Mesenteric fat pad (tissue), 1 donor: ENCODE measurements around the gene WWC2. TPM values are rescaled to one million over a fixed set of nuclear protein-coding genes. Genes with fewer than 3 reads are reported as not detected.

ENCODE experiments used
- DNase-seq: peaks from one replicate; pipeline ENCODE4 v3.0.0-alpha.2; 2020; ENCODE audit warnings: low spot score
- total RNA-seq: library from RNA; stranded (reverse); fragmentation: NEBNext Ultra II Directional; extraction: Animal tissue kit (Norgen Biotek cat#: 25700); gene quantifications from one replicate; pipeline ENCODE4 v1.2.1, GENCODE V29; 2021
- donor health status: DM: yes; HTN: yes; CAD: no.

WWC2 gene
- total RNA-seq, 1 donor from 2014 or later, result 37.6 TPM

- peak; percentile 53 for DNase-seq
Observed at GRCh38 chr4:183350317-183351071, 251.4 kb downstream of the WWC2 start.

GRCh38 chr4:183352546-183352945, 253.5 kb downstream of the WWC2 start:
- peak; percentile 39 for DNase-seq

- peak; percentile 45 for DNase-seq
Observed at GRCh38 chr4:183353557-183353956, 254.5 kb downstream of the WWC2 start.

GRCh38 chr4:183354219-183354618, 255.2 kb downstream of the WWC2 start:
- DNase-seq, result peak; percentile 14

- no peak for DNase-seq
Observed at GRCh38 chr4:183355405-183355804, 256.3 kb downstream of the WWC2 start.

GRCh38 chr4:183356173-183356830, 257.2 kb downstream of the WWC2 start:
- DNase-seq, result peak; percentile 60

GRCh38 chr4:183356931-183357675, 258.0 kb downstream of the WWC2 start:
- DNase-seq, result peak; percentile 14

- DNase-seq, result peak; percentile 55
Observed at GRCh38 chr4:183358215-183358755, 259.2 kb downstream of the WWC2 start.

GRCh38 chr4:183360161-183360919, 261.3 kb downstream of the WWC2 start:
- DNase-seq, result no peak

- no peak for DNase-seq
Observed at GRCh38 chr4:183362036-183362435, 263.0 kb downstream of the WWC2 start.

GRCh38 chr4:183362916-183363542, 264.0 kb downstream of the WWC2 start:
- DNase-seq, result peak; percentile 22

- DNase-seq, result no peak
Observed at GRCh38 chr4:183364025-183364424, 265.0 kb downstream of the WWC2 start.

- peak; percentile 80 for DNase-seq
Observed at GRCh38 chr4:183366206-183366835, 267.3 kb downstream of the WWC2 start.

GRCh38 chr4:183369073-183369472, 270.0 kb downstream of the WWC2 start:
- DNase-seq, result peak; percentile 75

Other genes with a start within 250 kb of the WWC2 start
- gene DCTD, start 181.9 kb upstream of the WWC2 start, total RNA-seq, result 107 TPM
- not detected for gene CLDN22, start 221.0 kb downstream of the WWC2 start, total RNA-seq
- gene CLDN24, start 223.2 kb downstream of the WWC2 start, total RNA-seq, result not detected